ENCODE results near the gene AQP6.

DNA sequence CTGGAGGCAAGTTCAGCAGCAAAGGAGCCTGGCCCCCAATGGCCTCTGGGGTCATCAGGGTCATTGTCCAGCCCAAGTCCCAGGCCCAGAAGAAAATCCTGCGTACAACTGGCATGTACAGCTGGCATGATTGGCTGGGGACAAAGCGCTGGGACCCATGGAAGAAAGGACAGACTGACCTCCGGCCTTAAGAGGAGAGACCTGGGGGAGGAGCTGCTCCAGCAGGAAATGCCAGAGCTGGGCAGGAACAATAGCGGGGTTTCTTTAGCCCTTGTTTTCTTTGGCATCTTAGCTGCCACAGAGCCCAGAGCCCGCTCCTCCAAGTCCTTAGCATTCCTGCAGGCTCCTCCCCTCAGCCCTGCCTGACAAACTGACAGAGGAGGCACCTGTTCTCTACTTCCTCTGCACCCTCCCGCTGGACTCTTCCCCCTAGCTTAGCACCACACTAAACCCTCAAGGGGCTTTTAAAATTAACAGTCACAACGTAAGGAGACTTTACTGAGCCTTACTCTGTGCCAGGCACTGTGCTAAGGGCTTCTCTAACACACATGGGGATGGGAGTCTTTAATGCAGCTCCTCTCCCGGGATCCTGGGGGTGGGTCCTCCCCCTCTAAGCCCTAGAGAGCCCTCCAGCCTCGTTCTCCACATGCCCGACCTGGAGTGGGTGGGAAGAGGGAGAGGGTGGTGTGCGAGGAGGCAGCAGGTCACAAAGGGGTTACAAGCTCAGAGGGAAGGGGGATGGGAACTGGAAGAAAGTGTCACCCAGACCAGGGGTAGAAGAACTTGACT, 12.9 kb upstream of the AQP6 start:
- no peak for TF ChIP-seq CTCF (IDR thresholded peaks at IDR 0.05)
- TF ChIP-seq POLR2A (IDR thresholded peaks at IDR 0.05) = no peak
